ENCODE data around the gene ACBD4.

ACBD4 gene

GRCh38 chr17:45135192-45135977 is at the start of gene ACBD4:
ACBD4 (plus strand) TSS chr17:45135687; CDS start chr17:45136145, 458 bp downstream.
- H3K4me3 ChIP-seq (ENCODE audit: control insufficient read depth, low read depth, low read length): peak within 1 kb of the TSS; percentile 72
- DNase-seq (ENCODE audit: low read depth): peak; percentile 98
- TF ChIP-seq, protein P1, sequence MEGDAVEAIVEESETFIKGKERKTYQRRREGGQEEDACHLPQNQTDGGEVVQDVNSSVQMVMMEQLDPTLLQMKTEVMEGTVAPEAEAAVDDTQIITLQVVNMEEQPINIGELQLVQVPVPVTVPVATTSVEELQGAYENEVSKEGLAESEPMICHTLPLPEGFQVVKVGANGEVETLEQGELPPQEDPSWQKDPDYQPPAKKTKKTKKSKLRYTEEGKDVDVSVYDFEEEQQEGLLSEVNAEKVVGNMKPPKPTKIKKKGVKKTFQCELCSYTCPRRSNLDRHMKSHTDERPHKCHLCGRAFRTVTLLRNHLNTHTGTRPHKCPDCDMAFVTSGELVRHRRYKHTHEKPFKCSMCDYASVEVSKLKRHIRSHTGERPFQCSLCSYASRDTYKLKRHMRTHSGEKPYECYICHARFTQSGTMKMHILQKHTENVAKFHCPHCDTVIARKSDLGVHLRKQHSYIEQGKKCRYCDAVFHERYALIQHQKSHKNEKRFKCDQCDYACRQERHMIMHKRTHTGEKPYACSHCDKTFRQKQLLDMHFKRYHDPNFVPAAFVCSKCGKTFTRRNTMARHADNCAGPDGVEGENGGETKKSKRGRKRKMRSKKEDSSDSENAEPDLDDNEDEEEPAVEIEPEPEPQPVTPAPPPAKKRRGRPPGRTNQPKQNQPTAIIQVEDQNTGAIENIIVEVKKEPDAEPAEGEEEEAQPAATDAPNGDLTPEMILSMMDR (conservative IDR thresholded peaks at IDR 0.05; ENCODE audit: control insufficient read depth, insufficient read depth, low read depth, low read length): peak; percentile 100

DNA sequence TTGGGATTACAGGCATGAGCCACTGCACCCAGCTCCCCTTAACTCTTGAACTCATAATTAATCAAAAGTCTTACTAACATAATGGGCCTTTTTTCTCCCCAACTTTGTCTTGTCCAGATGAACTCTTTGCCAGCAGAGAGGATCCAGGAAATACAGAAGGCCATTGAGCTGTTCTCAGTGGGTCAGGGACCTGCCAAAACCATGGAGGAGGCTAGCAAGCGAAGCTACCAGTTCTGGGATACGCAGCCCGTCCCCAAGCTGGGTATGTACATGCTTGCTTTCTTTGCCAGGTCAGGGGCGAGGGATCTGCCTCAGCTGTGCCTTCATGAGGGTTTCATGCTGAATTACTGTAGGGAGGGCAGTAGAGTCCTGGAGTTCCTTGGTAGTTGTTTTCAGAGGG is 49.1 kb upstream of the ACBD4 start:
- DNase-seq (ENCODE audit: low read depth): no peak
- H3K4me3 ChIP-seq (ENCODE audit: control insufficient read depth, low read depth, low read length): no peak overlapping the region
- TF ChIP-seq, protein P1 (conservative IDR thresholded peaks at IDR 0.05; ENCODE audit: control insufficient read depth, insufficient read depth, low read depth, low read length): no peak

GRCh38 chr17:45086865-45087503 is 48.5 kb upstream of the ACBD4 start:
- no peak for DNase-seq (ENCODE audit: low read depth)
- no peak overlapping the region for H3K4me3 ChIP-seq (ENCODE audit: control insufficient read depth, low read depth, low read length)
- TF ChIP-seq, protein P1 (conservative IDR thresholded peaks at IDR 0.05; ENCODE audit: control insufficient read depth, insufficient read depth, low read depth, low read length): no peak

GRCh38 chr17:45087504-45087975 is 47.9 kb upstream of the ACBD4 start:
- DNase-seq (ENCODE audit: low read depth): peak; percentile 28
- H3K4me3 ChIP-seq (ENCODE audit: control insufficient read depth, low read depth, low read length): no peak overlapping the region
- TF ChIP-seq, protein P1 (conservative IDR thresholded peaks at IDR 0.05; ENCODE audit: control insufficient read depth, insufficient read depth, low read depth, low read length): no peak

DNA sequence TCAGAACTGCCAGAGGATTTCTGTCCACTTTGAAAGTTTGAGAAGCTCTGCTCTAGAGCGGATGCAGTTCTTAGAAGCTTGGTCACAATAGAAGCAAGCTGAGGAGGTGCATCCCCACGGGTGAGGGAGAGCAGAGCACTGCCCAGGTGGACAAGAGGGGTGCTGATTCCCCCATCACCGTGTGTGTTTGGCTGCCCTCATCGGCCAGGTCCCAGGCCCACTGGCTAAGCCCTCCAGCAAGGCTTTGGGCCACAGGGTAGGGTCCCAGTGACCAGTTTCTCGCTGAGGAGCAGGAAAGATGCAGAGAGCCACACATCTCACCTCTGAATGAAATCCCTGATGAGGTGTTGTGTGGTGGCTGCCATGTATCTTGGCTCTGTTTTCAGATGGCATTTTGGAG is 47.5 kb upstream of the ACBD4 start:
- no peak for DNase-seq (ENCODE audit: low read depth)
- TF ChIP-seq, protein P1 (conservative IDR thresholded peaks at IDR 0.05; ENCODE audit: control insufficient read depth, insufficient read depth, low read depth, low read length): no peak
- no peak overlapping the region for H3K4me3 ChIP-seq (ENCODE audit: control insufficient read depth, low read depth, low read length)

- DNase-seq (ENCODE audit: low read depth): no peak
- no peak overlapping the region for H3K4me3 ChIP-seq (ENCODE audit: control insufficient read depth, low read depth, low read length)
- TF ChIP-seq, protein P1 (conservative IDR thresholded peaks at IDR 0.05; ENCODE audit: control insufficient read depth, insufficient read depth, low read depth, low read length): no peak
Observed at GRCh38 chr17:45088741-45089140, 46.7 kb upstream of the ACBD4 start.
